SK-N-SH treated with all-trans-retinoic acid at 6 μM for 48 hours (cell line): ENCODE data around the gene ACTN4.

Experiments
- ARNTL ChIP-seq: fragments of 450-650 bp; formaldehyde crosslinking; IDR thresholded peaks from 2 replicates; pipeline ENCODE4 v1.5.0; 2020; ENCODE audit warnings: low read depth, mild to moderate bottlenecking, moderate library complexity, borderline replicate concordance
- CSDC2 ChIP-seq: fragments of 250-450 bp; sonication (Bioruptor Pico); IDR thresholded peaks from 2 replicates; pipeline ENCODE4 v1.5.0; 2020; ENCODE audit warnings: mild to moderate bottlenecking, moderate library complexity
- RARB ChIP-seq: fragments of 250-450 bp; sonication (Bioruptor Pico); IDR thresholded peaks from 2 replicates; pipeline ENCODE4 v1.8.0; 2021; ENCODE audit warnings: mild to moderate bottlenecking, moderate library complexity
- SNAI2 ChIP-seq: fragments of 250-450 bp; sonication (Bioruptor Pico); IDR thresholded peaks from 2 replicates; pipeline ENCODE4 v1.5.0; 2020; ENCODE audit warnings: mild to moderate bottlenecking, moderate library complexity
- TOX ChIP-seq: fragments of 250-450 bp; sonication (Bioruptor Pico); IDR thresholded peaks from 2 replicates; pipeline ENCODE4 v1.8.0; 2021; ENCODE audit warnings: mild to moderate bottlenecking, moderate library complexity, borderline replicate concordance
- ZFP30 ChIP-seq: fragments of 450-650 bp; formaldehyde crosslinking; IDR thresholded peaks from 2 replicates; pipeline ENCODE4 v1.5.0; 2022; ENCODE audit warnings: mild to moderate bottlenecking, moderate library complexity
- ZNF565 ChIP-seq: fragments of 450-650 bp; formaldehyde crosslinking; conservative IDR thresholded peaks from 2 replicates; pipeline ENCODE4 v1.5.0; 2020; ENCODE audit warnings: low read depth, mild to moderate bottlenecking, moderate library complexity
- ZNF8 ChIP-seq: fragments of 450-650 bp; formaldehyde crosslinking; IDR thresholded peaks from 2 replicates; pipeline ENCODE4 v1.5.0; 2020; ENCODE audit warnings: mild to moderate bottlenecking, moderate library complexity
- TF ChIP-seq, protein P1 (sequence below): fragments of 250-450 bp; sonication (Bioruptor Pico); IDR thresholded peaks from 2 replicates; pipeline ENCODE4 v1.5.1; 2020; ENCODE audit warnings: low read depth, mild to moderate bottlenecking, moderate library complexity
- TF ChIP-seq, protein P2 (sequence below): fragments of 250-450 bp; sonication (Bioruptor Pico); IDR thresholded peaks from 2 replicates; pipeline ENCODE4 v1.5.0; 2020; ENCODE audit warnings: mild to moderate bottlenecking, moderate library complexity

DNA sequence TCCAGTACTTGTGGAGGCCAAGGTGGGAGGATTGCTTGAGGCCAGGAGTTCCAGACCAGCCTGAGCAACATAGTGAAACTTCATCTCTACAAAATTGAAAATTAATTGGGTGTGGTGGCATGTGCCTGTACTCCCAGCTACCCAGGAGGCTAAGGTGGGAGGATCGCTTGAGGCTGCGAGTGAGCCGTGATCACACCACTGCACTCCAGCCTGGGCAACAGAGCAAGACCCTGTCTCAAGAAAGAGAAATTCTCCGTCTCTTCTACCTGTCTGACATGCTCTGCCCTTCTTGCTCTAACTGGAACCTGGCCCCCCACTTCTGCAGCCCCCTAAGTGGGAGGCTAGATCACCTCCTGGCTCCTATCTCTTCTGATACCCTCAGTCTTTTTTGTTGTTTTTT lies 21.0 kb upstream of the ACTN4 start:
- no peak for TF ChIP-seq CSDC2 (CRISPR knock-in tag)
- TF ChIP-seq, protein P1, sequence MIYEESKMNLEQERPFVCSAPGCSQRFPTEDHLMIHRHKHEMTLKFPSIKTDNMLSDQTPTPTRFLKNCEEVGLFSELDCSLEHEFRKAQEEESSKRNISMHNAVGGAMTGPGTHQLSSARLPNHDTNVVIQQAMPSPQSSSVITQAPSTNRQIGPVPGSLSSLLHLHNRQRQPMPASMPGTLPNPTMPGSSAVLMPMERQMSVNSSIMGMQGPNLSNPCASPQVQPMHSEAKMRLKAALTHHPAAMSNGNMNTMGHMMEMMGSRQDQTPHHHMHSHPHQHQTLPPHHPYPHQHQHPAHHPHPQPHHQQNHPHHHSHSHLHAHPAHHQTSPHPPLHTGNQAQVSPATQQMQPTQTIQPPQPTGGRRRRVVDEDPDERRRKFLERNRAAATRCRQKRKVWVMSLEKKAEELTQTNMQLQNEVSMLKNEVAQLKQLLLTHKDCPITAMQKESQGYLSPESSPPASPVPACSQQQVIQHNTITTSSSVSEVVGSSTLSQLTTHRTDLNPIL (CRISPR knock-in tag) = no peak
- no peak for TF ChIP-seq RARB
- no peak for TF ChIP-seq ZNF8 (CRISPR knock-in tag)
- TF ChIP-seq, protein P2, sequence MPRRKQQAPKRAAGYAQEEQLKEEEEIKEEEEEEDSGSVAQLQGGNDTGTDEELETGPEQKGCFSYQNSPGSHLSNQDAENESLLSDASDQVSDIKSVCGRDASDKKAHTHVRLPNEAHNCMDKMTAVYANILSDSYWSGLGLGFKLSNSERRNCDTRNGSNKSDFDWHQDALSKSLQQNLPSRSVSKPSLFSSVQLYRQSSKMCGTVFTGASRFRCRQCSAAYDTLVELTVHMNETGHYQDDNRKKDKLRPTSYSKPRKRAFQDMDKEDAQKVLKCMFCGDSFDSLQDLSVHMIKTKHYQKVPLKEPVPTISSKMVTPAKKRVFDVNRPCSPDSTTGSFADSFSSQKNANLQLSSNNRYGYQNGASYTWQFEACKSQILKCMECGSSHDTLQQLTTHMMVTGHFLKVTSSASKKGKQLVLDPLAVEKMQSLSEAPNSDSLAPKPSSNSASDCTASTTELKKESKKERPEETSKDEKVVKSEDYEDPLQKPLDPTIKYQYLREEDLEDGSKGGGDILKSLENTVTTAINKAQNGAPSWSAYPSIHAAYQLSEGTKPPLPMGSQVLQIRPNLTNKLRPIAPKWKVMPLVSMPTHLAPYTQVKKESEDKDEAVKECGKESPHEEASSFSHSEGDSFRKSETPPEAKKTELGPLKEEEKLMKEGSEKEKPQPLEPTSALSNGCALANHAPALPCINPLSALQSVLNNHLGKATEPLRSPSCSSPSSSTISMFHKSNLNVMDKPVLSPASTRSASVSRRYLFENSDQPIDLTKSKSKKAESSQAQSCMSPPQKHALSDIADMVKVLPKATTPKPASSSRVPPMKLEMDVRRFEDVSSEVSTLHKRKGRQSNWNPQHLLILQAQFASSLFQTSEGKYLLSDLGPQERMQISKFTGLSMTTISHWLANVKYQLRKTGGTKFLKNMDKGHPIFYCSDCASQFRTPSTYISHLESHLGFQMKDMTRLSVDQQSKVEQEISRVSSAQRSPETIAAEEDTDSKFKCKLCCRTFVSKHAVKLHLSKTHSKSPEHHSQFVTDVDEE (CRISPR knock-in tag) = no peak
- no peak for TF ChIP-seq ZFP30
- no peak for TF ChIP-seq ZNF565 (CRISPR knock-in tag)
- no peak for TF ChIP-seq SNAI2
- no peak for TF ChIP-seq ARNTL (CRISPR knock-in tag)
- TF ChIP-seq TOX (CRISPR knock-in tag) = no peak
